ENCODE results near the gene CCL24.
"Not testable (repeated sequence)": the region's sequence is repeated elsewhere in the genome, so short reads cannot be mapped to it uniquely, and the experiment has no call there.

CCL24 gene

GRCh38 chr7:75779516-75779915, 34.1 kb downstream of the CCL24 start:
- DNase-seq = not testable (repeated sequence)

GRCh38 chr7:75779035-75779434, 34.6 kb downstream of the CCL24 start:
- DNase-seq = not testable (repeated sequence)

GRCh38 chr7:75776295-75776971, 37.2 kb downstream of the CCL24 start:
- peak; percentile 8 for DNase-seq

- DNase-seq = not testable (repeated sequence)
Measured at GRCh38 chr7:75773958-75774357, 39.6 kb downstream of the CCL24 start.

GRCh38 chr7:75772081-75773077, 41.2 kb downstream of the CCL24 start, which contains the start of gene CCL26:
Gene CCL26 (minus strand): TSS chr7:75772211. CDS start chr7:75772176, 35 bp downstream.
- DNase-seq = peak; percentile 14

GRCh38 chr7:75771224-75771623, 42.4 kb downstream of the CCL24 start:
- no peak for DNase-seq

- peak; percentile 67 for DNase-seq
Measured at GRCh38 chr7:75762350-75762917, 51.2 kb downstream of the CCL24 start.

GRCh38 chr7:75761801-75762200, 51.8 kb downstream of the CCL24 start:
- DNase-seq = peak; percentile 31
